ENCODE measurements around the gene UTP11.

GRCh38 chr1:38053416-38054091 is 41.0 kb downstream of the UTP11 start:
- no peak for TF ChIP-seq CTCF (IDR thresholded peaks at IDR 0.05)
- TF ChIP-seq POLR2A (IDR thresholded peaks at IDR 0.05), result no peak

Data from thyroid gland (tissue), 4 donors.